BJ (cell line): ENCODE measurements around the gene NACA. TPM values are rescaled to one million over a fixed set of nuclear protein-coding genes. Genes with fewer than 3 reads are reported as not detected.
A peak's percentile ranks its signal among the peaks of the same experiment; 100 is the strongest.

Source experiments
- CTCF ChIA-PET: fragments of 350-600 bp; formaldehyde crosslinking; extraction: SDS; loops from one replicate; lab custom pipeline; 2021; ENCODE audit warnings: antibody characterized with exemption, inconsistent platforms; lab: Yijun Ruan, JAX
- POLR2A ChIA-PET: fragments of 300-600 bp; sonication (Branson Sonifier 250); formaldehyde crosslinking; extraction: SDS; loops from one replicate; lab custom pipeline; 2021; ENCODE audit warnings: antibody characterized with exemption; lab: Charles Lee
- DNase-seq: peaks from one replicate; pipeline ENCODE4 v3.0.0-alpha.2; 2011; ENCODE audit warnings: low read depth
- H3K27me3 ChIP-seq: 2 replicates; pipeline ENCODE4 v1.6.0; 2011; ENCODE audit warnings: low read length; ENCODE audit not compliant: control insufficient read depth, insufficient read depth
- H3K36me3 ChIP-seq: 2 replicates; pipeline ENCODE4 v1.5.1; 2011; ENCODE audit warnings: low read length; ENCODE audit not compliant: control insufficient read depth, insufficient read depth
- H3K4me3 ChIP-seq: 2 replicates; pipeline ENCODE4 v1.5.1; 2011; ENCODE audit warnings: low read depth, mild to moderate bottlenecking, control low read depth, low read length
- CTCF ChIP-seq: IDR thresholded peaks from 2 replicates; pipeline ENCODE4 v1.5.1; 2011; ENCODE audit warnings: low read depth, mild to moderate bottlenecking, control low read depth, inconsistent platforms, low read length, moderate library complexity; ENCODE audit not compliant: insufficient read depth
- polyA plus RNA-seq: library from polyadenylated mRNA; depleted of rRNA; stranded (reverse); fragments of >200 nt; gene quantifications from 2 replicates; pipeline ENCODE4 v1.2.3, GENCODE V29; 2011

Gene NACA
- polyA plus RNA-seq, 1 experiment = 678 TPM

- CTCF ChIA-PET = interaction anchor here (0.9 kb wide), 1 partner anchor 52 kb away, joined by 3 read pairs; no protein-coding TSS in a partner anchor
- DNase-seq = no peak
Measured at GRCh38 chr12:56687223-56688128, 37.6 kb downstream of the NACA start.

GRCh38 chr12:56684745-56685359 is 40.2 kb downstream of the NACA start:
- CTCF ChIA-PET = interaction anchor here (0.9 to 1.6 kb wide), 3 partner anchors 13 to 56 kb away, joined by 3 to 4 read pairs (median 3); no protein-coding TSS in a partner anchor
- POLR2A ChIA-PET = interaction anchor here (1.1 kb wide), 1 partner anchor 40 kb away, joined by 3 read pairs; the partner anchor contains the start of gene NACA
- H3K4me3 ChIP-seq = peak overlapping the region; percentile 7
- H3K27me3 ChIP-seq = no peaks in the 10 kb centered on the region
- no peak for TF ChIP-seq CTCF
- H3K36me3 ChIP-seq = no peaks in the 10 kb centered on the region; the same call in 1 of the 2 replicates
- no peak for DNase-seq

More at GRCh38 chr12:56687223-56688128, 37.6 kb downstream of the NACA start:
- H3K36me3 ChIP-seq = no peaks in the 10 kb centered on the region; the same call in 1 of the 2 replicates
- no peak for TF ChIP-seq CTCF
- H3K27me3 ChIP-seq = no peaks in the 10 kb centered on the region
- POLR2A ChIA-PET = interaction anchor here (0.6 to 1.0 kb wide), 2 partner anchors 32 to 38 kb away, joined by 3 to 18 read pairs (median 3); partner anchors contain the start of gene NACA
- H3K4me3 ChIP-seq = peak overlapping the region; percentile 73

- Histone ChIP-seq H3K4me3 (no peak overlapping the region), H3K36me3 (no peaks in the 10 kb centered on the region; the same call in 1 of the 2 replicates), H3K27me3 (no peaks in the 10 kb centered on the region)
- POLR2A ChIA-PET = no interaction called here
- DNase-seq = no peak
- TF ChIP-seq CTCF = no peak
- CTCF ChIA-PET = interaction anchor here (0.6 kb wide), 1 partner anchor 40 kb away, joined by 3 read pairs; no protein-coding TSS in a partner anchor
Measured at GRCh38 chr12:56682323-56682722, 42.8 kb downstream of the NACA start.

- CTCF ChIA-PET = interaction anchor here (0.8 kb wide), 1 partner anchor 43 kb away, joined by 3 read pairs; no protein-coding TSS in a partner anchor
- no peaks in the 10 kb centered on the region; the same call in 1 of the 2 replicates for H3K36me3 ChIP-seq
- no peak overlapping the region for H3K4me3 ChIP-seq
- no peaks in the 10 kb centered on the region for H3K27me3 ChIP-seq
- DNase-seq = no peak
- POLR2A ChIA-PET = no interaction called here
- no peak for TF ChIP-seq CTCF
Measured at GRCh38 chr12:56679883-56680575, 45.1 kb downstream of the NACA start.
